GM23248 (cell line): Measurements from ENCODE around the gene TTYH1.
"Not testable (repeated sequence)": the region's sequence is repeated elsewhere in the genome, so short reads cannot be mapped to it uniquely, and the experiment has no call there.

Source experiments
- EZH2 ChIP-seq: fragments of 200-600 bp; sonication (generic); IDR thresholded peaks from 2 replicates; pipeline ENCODE4 v1.6.1; 2018; ENCODE audit warnings: antibody characterized with exemption, mild to moderate bottlenecking; ENCODE audit not compliant: insufficient read depth, poor library complexity, severe bottlenecking
- EZH2phosphoT487 ChIP-seq: fragments of 200-600 bp; sonication (generic); IDR thresholded peaks from 2 replicates; pipeline ENCODE4 v1.6.1; 2018; ENCODE audit warnings: antibody characterized with exemption, moderate library complexity, mild to moderate bottlenecking, low read depth; ENCODE audit not compliant: insufficient read depth

- not testable (repeated sequence) for TF ChIP-seq EZH2, EZH2phosphoT487
These were observed 33.2 kb upstream of the TTYH1 start for GRCh38 chr19:54382041-54382440.
